Activated T-cell treated with anti-CD3 and anti-CD28 coated beads, Interleukin-2, amount 50 U/mL, for 1 hour (primary cell): Measurements from ENCODE around the gene TPD52L2.

ENCODE experiments used
- DNase-seq: peaks from one replicate; pipeline ENCODE4 v3.0.0-alpha.2; 2020

TPD52L2 gene

GRCh38 chr20:63882257-63883200 is 17.5 kb downstream of the TPD52L2 start:
- no peak for DNase-seq

DNA sequence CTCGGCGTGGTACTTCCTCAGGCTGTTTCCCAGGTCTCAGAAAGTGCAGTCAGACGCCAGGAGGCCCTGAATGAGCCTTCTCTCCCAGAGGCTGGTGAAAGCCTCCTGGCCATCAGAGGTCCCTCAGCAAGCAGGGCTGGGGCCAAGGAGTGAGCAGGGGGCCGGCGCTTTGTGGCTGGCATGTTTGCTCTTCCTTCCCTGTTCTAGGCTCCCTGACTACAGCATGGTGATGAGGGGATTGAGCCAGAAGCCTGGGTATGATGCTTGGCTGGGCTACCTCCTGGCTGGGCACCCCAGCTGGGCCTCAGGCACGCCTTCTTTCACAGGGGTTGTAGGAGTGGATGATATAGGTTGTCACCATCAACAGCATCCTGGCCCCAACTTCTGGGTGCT is 18.1 kb downstream of the TPD52L2 start:
- no peak for DNase-seq

- DNase-seq = no peak
Observed at GRCh38 chr20:63884506-63885263, 19.6 kb downstream of the TPD52L2 start.

GRCh38 chr20:63885264-63886053 is 20.4 kb downstream of the TPD52L2 start:
- DNase-seq = no peak

- no peak for DNase-seq
Observed at GRCh38 chr20:63886054-63886419, 21.0 kb downstream of the TPD52L2 start.

GRCh38 chr20:63886921-63887320 is 21.9 kb downstream of the TPD52L2 start:
- DNase-seq = no peak

DNA sequence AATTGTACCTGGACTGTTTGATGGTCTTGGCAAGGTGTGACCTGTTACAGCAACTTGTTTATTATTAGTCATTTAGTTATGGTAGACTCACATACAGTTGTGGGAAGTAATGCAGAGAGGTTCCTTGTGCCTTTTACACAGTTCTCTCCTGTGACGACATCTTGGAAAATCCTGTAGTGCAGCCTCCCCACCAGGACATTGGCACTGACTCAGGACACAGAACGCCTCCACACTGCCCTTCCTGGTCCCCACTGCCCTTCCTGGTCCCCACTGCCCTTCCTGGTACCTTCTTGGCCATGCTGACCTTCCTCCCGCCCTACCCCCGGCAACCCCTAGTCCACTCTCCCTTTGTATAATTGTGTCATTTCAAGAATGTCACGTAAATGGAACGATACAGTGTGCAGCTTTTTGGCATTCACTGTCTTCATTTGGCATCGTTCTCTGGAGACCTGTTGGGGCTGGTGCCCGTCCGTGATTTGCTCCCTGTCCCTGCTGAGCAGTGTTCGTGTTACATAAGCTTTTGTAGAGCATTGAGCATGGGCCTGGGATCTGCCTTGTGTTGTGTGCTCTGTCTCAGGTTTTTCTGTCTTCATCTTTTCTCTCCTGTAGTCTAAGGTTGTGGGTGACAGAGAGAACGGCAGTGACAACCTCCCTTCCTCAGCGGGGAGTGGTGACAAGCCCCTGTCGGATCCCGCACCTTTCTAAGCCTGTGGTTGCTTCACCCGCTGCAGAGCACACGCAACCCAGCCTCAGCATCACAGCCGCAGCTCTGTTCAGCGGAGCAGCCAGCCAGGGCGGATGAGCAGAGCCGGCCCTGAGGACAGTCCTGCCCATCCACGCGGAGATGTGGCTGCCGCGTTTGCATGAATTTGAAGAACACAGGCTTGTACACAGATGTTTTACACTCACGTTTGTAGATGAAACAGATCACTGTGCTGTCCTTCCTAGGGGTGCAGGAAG is 24.5 kb downstream of the TPD52L2 start:
- no peak for DNase-seq

DNA sequence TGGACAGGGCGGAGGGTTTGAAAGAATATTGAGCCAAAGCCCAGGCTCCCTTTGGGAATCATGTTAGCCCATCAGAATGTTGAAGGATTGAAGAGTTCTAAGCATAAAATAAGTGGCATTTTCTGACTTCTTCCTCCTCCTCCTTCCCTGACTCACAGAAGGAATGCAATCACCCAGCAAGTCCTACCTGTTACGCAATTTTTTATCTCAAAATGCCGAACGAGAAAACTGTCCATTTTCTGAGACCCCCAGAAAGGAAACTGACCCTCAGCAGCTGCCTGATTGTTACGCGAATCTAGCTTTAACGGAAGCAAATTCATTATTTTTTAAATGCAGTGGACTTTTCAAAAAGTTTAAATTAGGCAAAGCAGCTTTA is 25.1 kb downstream of the TPD52L2 start:
- DNase-seq = no peak

DNA sequence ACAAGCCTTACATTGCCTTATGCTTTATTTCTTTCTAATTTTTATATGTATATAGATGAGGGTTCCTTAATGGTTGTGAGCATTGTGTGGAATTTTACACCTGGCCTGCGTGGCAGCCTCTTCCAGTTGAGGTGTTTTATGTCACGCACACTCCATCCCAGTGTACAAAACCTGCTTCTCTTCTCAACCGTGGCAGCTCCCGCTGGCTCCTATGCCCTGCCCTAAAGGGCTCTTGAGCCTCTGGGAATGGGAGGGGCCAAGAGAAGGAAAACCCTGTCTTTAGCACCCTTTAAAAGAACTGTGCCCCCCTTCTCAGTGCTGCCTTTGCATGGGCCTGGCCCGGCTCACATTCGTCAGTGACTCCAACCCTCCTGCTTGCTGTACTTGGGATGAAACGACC is 25.5 kb downstream of the TPD52L2 start:
- no peak for DNase-seq

GRCh38 chr20:63891061-63892002 is 26.3 kb downstream of the TPD52L2 start:
- DNase-seq = no peak

- no peak for DNase-seq
Observed at GRCh38 chr20:63892402-63892801, 27.3 kb downstream of the TPD52L2 start.

DNA sequence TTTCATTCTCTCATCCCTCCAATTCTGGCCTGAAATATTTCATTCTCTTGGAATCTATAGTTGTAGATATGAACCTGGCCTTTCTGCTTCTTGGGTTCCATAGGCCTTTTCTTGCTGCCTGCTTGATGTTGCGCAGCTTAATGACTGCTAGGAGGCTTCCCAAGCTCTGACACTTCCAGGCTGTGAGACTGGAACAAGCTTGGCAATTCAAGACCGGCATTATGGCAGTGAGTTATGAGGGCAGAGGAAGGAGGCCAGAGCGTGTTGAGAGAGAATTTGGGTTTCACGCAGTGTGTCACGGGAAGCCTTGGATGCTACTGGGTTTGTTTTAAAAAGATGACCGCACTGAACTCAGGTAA is 28.9 kb downstream of the TPD52L2 start:
- no peak for DNase-seq

DNA sequence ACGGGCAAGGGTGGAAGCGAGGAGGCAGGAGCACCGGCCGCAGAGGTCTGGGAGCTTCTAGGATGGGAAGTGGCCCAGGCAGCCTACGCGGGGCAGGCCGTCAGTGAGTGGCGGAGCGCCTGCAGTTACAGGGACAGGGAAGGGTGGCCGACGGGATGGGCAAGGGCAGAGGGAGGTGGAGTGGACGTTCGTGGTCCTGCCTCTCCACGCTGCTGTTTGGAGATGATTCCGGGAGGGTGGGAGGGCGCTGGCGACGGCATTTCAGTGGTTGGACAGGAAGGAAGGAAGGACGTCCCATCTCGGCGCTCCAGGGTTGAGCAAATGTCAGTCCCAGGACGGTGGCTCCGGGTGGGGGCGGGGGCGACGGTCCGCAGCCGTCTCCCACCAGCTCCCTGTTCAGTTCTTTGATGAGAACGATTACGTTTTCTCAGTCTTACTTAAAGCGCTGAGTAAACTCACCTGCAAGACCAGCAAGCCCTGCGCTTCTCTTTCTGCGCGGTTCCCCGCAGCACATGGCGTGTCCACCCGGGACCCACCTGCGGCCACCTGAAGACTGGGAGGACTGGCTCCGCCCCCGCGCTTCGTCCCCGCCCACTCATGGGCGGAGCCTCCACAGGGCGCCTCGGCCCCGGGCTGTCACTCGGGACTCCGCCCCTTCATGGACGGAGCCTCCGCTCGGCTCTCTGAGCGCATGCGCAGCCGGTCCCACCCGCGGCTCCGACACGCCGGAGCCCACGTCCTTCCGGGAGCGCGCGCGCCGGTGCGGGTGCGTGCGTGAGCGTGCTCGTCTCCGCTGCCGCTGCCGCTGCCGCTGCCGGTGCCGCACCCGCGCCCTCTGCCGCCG is 29.5 kb downstream of the TPD52L2 start, which contains the start of gene DNAJC5:
DNAJC5 (plus strand) TSS at position 769 of the 844 bp plus-strand sequence. CDS start 33,220 bp downstream, outside the sequence.
- DNase-seq = peak; percentile 97

GRCh38 chr20:63895202-63895951 is 30.3 kb downstream of the TPD52L2 start:
- no peak for DNase-seq

DNA sequence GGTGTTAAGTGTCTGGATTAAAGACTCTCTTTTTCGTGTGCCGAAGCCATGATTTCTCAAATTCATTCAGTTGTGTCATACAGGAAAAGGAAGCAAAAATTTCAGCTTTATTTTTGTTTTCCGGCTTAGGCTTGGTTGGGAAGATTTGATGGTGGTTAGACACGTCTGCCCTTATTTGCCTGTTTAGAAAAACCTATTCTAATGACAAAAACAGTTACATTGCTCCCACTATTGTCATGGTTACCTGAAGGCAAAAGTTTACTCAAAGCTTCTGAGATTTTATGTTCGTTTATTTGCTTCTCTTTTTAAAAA is 30.8 kb downstream of the TPD52L2 start:
- DNase-seq = no peak

DNA sequence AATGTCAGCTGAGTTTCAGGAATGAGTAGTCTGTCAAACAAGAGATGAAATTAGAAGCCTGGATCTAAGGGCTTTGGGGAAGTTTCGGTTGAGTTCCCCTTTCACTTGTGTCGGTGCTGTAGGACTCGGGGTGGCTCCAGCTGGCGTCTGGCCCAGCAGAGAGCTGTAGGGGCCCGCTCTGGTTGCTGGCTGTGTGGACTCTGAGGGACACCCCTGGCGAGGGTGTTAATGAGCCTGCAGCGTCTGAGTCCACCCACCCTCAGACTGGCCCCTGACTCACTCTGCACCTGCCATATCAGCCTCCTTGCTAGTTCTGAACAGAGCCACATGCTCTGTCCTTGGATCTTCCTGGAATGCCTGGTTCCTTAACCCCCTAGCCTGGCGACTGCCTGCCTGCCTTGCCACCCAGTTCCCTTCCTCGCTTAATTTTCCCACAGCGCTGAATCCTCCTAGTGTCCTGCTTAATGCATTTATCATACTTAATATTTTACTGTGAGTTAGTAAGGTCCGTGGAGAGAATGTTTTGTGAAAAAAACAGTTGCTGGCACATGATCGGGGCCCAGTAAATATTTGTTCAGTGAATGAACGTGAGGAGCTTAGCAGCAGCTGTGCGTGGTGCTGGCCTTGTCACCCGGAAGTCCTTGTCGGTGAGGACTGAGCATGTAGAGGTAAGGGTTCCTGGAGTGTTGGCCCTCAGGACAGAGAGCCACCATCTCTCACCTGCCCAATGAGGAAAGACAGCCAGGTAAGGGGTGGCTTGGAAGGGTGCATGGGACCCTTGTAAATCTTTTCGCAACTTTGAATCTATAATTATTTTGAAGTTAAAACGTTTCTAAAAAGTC is 31.4 kb downstream of the TPD52L2 start:
- DNase-seq = peak; percentile 36

DNA sequence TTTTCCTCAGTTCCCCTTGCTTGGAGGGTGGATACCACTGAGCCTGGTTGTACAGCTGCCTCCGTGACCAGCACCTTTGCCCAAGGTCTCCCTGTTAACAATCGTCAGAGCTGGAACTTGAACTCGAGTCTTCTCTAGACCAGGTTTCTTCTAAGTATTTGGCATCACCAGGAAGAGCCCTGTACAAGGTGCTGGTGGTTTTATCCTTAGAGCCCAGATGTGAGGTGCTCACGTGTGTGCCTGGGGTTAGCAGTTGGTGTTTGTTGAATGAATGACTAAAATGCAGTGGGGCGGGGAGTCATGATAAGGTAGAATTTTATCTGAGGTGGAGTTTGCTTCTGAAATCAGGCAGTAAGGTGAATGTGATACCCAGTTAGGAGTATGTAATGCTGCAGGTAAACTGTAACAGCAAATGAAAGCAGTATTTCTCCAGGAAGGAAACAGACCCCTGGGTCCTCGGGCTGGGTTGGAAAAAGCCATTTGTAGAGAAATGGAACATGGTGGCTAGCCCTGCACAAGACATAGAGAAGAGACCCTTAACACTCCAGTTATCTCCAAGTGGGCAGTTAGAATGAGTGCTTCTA is 33.0 kb downstream of the TPD52L2 start:
- no peak for DNase-seq
